ENCODE results near the gene SLC16A13. TPM values are rescaled to one million over a fixed set of nuclear protein-coding genes. Genes with fewer than 3 reads are reported as not detected.

Gene SLC16A13
- total and polyA plus RNA-seq, 2 of the 8 experiments (the other 6 are each of a cell fraction or from before 2014, with no cell fraction given): 5.4 to 5.8 TPM

DNA sequence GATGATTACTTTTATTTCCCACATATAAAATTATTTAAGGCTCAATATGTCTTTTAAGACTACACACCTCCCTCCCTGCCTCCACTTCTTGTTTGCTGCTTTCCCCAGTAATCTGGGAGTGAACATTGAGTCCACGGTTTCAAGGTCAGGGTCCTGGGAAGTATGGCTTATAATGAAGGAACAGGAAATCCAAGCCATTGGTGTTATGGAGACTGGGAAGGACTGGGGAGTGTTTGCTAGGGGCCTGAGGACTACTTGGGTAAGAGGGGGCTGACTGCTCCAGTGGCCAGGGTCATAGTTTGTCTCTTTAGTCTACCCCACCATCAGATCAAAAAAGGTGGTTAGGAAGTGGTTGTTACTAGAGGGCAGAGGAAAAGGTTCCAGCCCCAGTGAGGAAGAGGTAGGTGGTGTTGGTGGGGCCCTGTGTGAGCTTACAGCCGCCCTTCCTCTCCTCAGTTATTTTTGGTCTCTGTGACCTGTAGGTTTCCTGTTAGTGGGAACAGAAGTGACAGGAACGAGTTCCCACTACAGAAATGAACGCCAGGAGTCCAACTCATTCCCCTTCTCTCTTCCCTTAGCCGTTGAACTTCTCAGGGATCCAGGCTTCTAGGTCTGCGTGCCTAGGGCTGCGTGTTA lies 742 bp upstream of the SLC16A13 start:
- H2BK5ac ChIP-seq (ENCODE audit: low read depth, low read length): peak overlapping the region; percentile 86
- H3K79me2 ChIP-seq (ENCODE audit: control insufficient read depth in 1 of 2, insufficient read depth in 2 of 2, low read length in 2 of 2): no peaks in the 10 kb centered on the region
- no peaks in the 10 kb centered on the region for H3K9me3 ChIP-seq (ENCODE audit: insufficient read depth in 2 of 2, low read depth in 1 of 2, low read length in 1 of 2)
- no peak overlapping the region for H3K23ac ChIP-seq (ENCODE audit: insufficient read length)
- DNase-seq (ENCODE audit: low read depth in 1 of 2, low spot score in 2 of 2): no peak
- H3K27ac ChIP-seq (ENCODE audit: low read depth, low read length): peak overlapping the region; percentile 48; the same call in 1 of the 2 replicates
- 0 out of 2 replicates have a peak overlapping the region, but pooled peaks have one; percentile 5 for H3K18ac ChIP-seq (ENCODE audit: extremely low read depth, low read length)
- 23% methylated on average over 7 of the region's 7 CpGs; no CpG with 5 or more reads in 1 of the 2 experiments for WGBS, 2 experiments (ENCODE audit: extremely low coverage in 1 of 2, insufficient coverage in 1 of 2, insufficient read length in 1 of 2, insufficient replicate concordance in 2 of 2, low coverage in 1 of 2, low lambda C conversion rate in 2 of 2, missing lambda C conversion rate in 1 of 2)
- H3K56ac ChIP-seq (replicated peaks; ENCODE audit: insufficient read length, low read depth, low read length): peak overlapping the region; percentile 33
- no peak overlapping the region for H2BK20ac ChIP-seq (ENCODE audit: low read length)
- H4K8ac ChIP-seq (ENCODE audit: extremely low read depth, insufficient read depth, low read length): no peak overlapping the region
- POLR2A ChIA-PET (ENCODE audit: partially characterized antibody): interaction anchor here (0.6 to 1.5 kb wide), 5 partner anchors 8 to 973 kb away, joined by 3 to 15 read pairs (median 6); no protein-coding TSS in a partner anchor
- H3K4me2 ChIP-seq (ENCODE audit: insufficient read depth in 1 of 2, low read depth in 2 of 2, low read length in 2 of 2): peak overlapping the region; percentile 69 to 80
- no peak overlapping the region for H2AK5ac ChIP-seq (ENCODE audit: low read depth, low read length)
- peak overlapping the region; percentile 78 to 88 (median 84) for H3K4me3 ChIP-seq (ENCODE audit: extremely low read depth in 1 of 4, insufficient read depth in 2 of 4, low read depth in 3 of 4, low read length in 4 of 4)
- no peak overlapping the region for H2BK15ac ChIP-seq (ENCODE audit: low read length)
- CTCF ChIA-PET (ENCODE audit: partially characterized antibody): interaction anchor here (0.7 to 1.6 kb wide), 7 partner anchors 11 to 193 kb away, joined by 3 to 8 read pairs (median 4); no protein-coding TSS in a partner anchor
- no peak overlapping the region for H3K14ac ChIP-seq (ENCODE audit: insufficient read length)
- no peaks in the 10 kb centered on the region for H3K27me3 ChIP-seq (replicated peaks in 1 of 4; ENCODE audit: control insufficient read depth in 3 of 4, extremely low read depth in 1 of 4, insufficient read depth in 3 of 4, low read length in 3 of 4)
- H3K4ac ChIP-seq (replicated peaks; ENCODE audit: insufficient read length, low read depth, low read length): no peak overlapping the region
- peak overlapping the region; percentile 9 to 46 (median 39); a peak in 6 of 7 replicates for H3K9ac ChIP-seq (replicated peaks in 1 of 4; ENCODE audit: extremely low read depth in 1 of 4, low read depth in 3 of 4, low read length in 3 of 4)
- H2AFZ ChIP-seq (ENCODE audit: low read length): peak overlapping the region; percentile 68
- no peak overlapping the region for H4K5ac ChIP-seq (ENCODE audit: insufficient read length, low read depth, low read length)
- no peak for FAIRE-seq
- H2BK120ac ChIP-seq (replicated peaks; ENCODE audit: low read depth, low read length): peak overlapping the region; percentile 5
- no peak overlapping the region for H2BK12ac ChIP-seq (ENCODE audit: low read depth, low read length)
- H3K23me2 ChIP-seq (ENCODE audit: low read depth, low read length): peaks cover 11% of the 10 kb centered on the region; the same call in 1 of the 2 replicates
- peaks cover 1 to 9% (median 4%) of the 10 kb centered on the region in 4 experiments; a peak in 4 of 7 replicates for H3K4me1 ChIP-seq (replicated peaks in 1 of 4; ENCODE audit: control insufficient read depth in 3 of 4, insufficient read depth in 4 of 4, low read length in 3 of 4)
- H4K20me1 ChIP-seq (replicated peaks in 1 of 2; ENCODE audit: control insufficient read depth in 1 of 2, insufficient read depth in 2 of 2, low read length in 2 of 2): peaks cover 0 to 7% of the 10 kb centered on the region in 2 experiments
- no peaks in the 10 kb centered on the region for H3K79me1 ChIP-seq (ENCODE audit: low read depth, low read length)
- no peaks in the 10 kb centered on the region for H3K36me3 ChIP-seq (ENCODE audit: control insufficient read depth in 2 of 4, insufficient read depth in 4 of 4, low read length in 3 of 4)
- H4K91ac ChIP-seq (replicated peaks; ENCODE audit: insufficient read length, low read length): peak overlapping the region; percentile 18
- TF ChIP-seq POLR2A (IDR thresholded peaks at IDR 0.05; ENCODE audit: control extremely low read depth in 1 of 2, low read depth in 2 of 2, low read length in 2 of 2) (no peak), KDM5A (IDR thresholded peaks at IDR 0.05; ENCODE audit: low read length) (no peak)

Data from H1 (cell line).